ENCODE measurements around the gene OPCML.

The OPCML gene

DNA sequence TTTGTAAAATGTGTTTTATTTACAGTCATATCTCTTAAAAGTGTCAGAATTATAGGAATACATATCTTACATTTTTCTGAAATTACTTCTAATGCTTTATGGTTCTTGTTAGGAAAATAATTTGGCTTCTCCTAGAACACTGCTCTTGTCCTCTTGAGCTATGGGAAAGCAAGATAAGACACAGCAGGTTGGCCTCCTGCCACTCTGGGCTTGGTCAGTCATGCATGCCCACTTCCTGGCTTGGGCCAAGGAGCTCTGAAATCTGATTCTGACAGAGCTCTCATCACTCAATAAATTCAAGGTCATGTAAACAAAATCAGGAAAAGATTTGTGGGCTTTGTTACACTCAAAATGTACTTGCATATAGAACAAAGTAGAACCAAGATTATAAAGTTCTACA lies 1036.0 kb downstream of the OPCML start:
- Histone ChIP-seq H4K20me1 (ENCODE audit: control insufficient read depth, insufficient read depth, low read depth, low read length) (no peaks in the 10 kb centered on the region), H3K4me3 (ENCODE audit: low read length) (no peak overlapping the region), H3K36me3 (ENCODE audit: control insufficient read depth, low read length) (no peaks in the 10 kb centered on the region), H3F3A (ENCODE audit: control insufficient read depth, insufficient read depth) (no peaks in the 10 kb centered on the region), H3K9me3 (ENCODE audit: control insufficient read depth, insufficient read depth, low read length) (no peaks in the 10 kb centered on the region; the same call in 1 of the 2 replicates), H3K9me2 (replicated peaks; ENCODE audit: control insufficient read depth, low read length) (no peaks in the 10 kb centered on the region), H3K79me2 (ENCODE audit: control insufficient read depth, low read length) (no peaks in the 10 kb centered on the region), H3K27me3 (ENCODE audit: control insufficient read depth, low read length) (no peaks in the 10 kb centered on the region), H3K4me1 (ENCODE audit: control insufficient read depth, low read length) (no peaks in the 10 kb centered on the region), H3K4me2 (ENCODE audit: low read length) (no peak overlapping the region), H3K27ac (ENCODE audit: low read depth, low read length) (no peak overlapping the region)
- no peak for TF ChIP-seq EZH2phosphoT487 (IDR thresholded peaks at IDR 0.05; ENCODE audit: borderline replicate concordance, low read length)
- TF ChIP-seq, protein P1, sequence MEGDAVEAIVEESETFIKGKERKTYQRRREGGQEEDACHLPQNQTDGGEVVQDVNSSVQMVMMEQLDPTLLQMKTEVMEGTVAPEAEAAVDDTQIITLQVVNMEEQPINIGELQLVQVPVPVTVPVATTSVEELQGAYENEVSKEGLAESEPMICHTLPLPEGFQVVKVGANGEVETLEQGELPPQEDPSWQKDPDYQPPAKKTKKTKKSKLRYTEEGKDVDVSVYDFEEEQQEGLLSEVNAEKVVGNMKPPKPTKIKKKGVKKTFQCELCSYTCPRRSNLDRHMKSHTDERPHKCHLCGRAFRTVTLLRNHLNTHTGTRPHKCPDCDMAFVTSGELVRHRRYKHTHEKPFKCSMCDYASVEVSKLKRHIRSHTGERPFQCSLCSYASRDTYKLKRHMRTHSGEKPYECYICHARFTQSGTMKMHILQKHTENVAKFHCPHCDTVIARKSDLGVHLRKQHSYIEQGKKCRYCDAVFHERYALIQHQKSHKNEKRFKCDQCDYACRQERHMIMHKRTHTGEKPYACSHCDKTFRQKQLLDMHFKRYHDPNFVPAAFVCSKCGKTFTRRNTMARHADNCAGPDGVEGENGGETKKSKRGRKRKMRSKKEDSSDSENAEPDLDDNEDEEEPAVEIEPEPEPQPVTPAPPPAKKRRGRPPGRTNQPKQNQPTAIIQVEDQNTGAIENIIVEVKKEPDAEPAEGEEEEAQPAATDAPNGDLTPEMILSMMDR (IDR thresholded peaks at IDR 0.05; ENCODE audit: low read depth, low read length, poor library complexity, severe bottlenecking) = no peak

DNA sequence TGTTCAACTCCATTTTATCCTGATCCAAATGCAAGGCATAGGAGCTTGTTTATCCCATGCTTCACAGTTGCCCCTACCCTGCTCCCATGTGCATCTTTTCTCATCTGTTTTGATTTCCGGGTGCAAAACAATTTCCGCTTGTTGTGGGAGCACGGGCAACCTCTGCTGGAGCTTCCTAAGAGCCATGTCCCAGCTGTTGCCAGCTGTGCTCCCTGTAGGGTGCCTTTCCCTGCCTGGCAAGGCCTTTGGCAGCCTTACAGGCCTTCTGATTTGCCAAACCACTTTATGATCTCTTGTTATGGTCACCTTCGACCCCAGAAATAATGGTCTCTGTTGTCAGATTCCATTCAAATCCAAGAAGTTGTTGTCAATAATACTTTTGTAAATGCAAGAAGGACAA lies 1038.5 kb downstream of the OPCML start:
- Histone ChIP-seq H3K79me2 (ENCODE audit: control insufficient read depth, low read length) (no peaks in the 10 kb centered on the region), H3K27me3 (ENCODE audit: control insufficient read depth, low read length) (no peaks in the 10 kb centered on the region), H3K4me1 (ENCODE audit: control insufficient read depth, low read length) (no peaks in the 10 kb centered on the region), H3K4me2 (ENCODE audit: low read length) (no peak overlapping the region), H3K9me2 (replicated peaks; ENCODE audit: control insufficient read depth, low read length) (no peaks in the 10 kb centered on the region), H3K4me3 (ENCODE audit: low read length) (no peak overlapping the region), H3K27ac (ENCODE audit: low read depth, low read length) (no peak overlapping the region), H4K20me1 (ENCODE audit: control insufficient read depth, insufficient read depth, low read depth, low read length) (no peaks in the 10 kb centered on the region), H3F3A (ENCODE audit: control insufficient read depth, insufficient read depth) (no peaks in the 10 kb centered on the region), H3K9me3 (ENCODE audit: control insufficient read depth, insufficient read depth, low read length) (no peaks in the 10 kb centered on the region; the same call in 1 of the 2 replicates), H3K36me3 (ENCODE audit: control insufficient read depth, low read length) (no peaks in the 10 kb centered on the region)
- no peak for TF ChIP-seq EZH2phosphoT487 (IDR thresholded peaks at IDR 0.05; ENCODE audit: borderline replicate concordance, low read length)

DNA sequence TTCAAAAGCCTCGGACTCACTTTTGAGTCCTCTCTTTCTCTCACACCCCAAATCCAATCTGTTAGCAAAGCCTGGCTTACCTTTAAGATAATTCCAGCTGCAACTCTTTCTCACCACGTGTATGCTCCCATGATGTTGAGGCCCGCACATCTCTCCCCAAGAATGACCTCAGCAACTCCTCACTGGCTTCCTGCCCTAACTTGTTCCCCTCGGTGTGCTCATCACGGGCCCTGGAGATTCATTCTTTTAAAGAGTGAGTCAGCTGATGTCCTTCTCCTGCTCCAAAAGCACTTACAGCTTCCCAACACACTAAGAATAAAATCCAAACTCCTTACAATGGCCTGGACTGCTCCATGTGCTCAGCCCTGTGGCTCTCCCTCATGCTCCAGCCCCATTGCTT lies 1041.3 kb downstream of the OPCML start:
- Histone ChIP-seq H4K20me1 (ENCODE audit: control insufficient read depth, insufficient read depth, low read depth, low read length) (no peaks in the 10 kb centered on the region), H3K4me3 (ENCODE audit: low read length) (no peak overlapping the region), H3K9me2 (replicated peaks; ENCODE audit: control insufficient read depth, low read length) (no peaks in the 10 kb centered on the region), H3K27ac (ENCODE audit: low read depth, low read length) (no peak overlapping the region), H3K4me1 (ENCODE audit: control insufficient read depth, low read length) (no peaks in the 10 kb centered on the region), H3K9me3 (ENCODE audit: control insufficient read depth, insufficient read depth, low read length) (peaks cover under 1% of the 10 kb centered on the region; the same call in 1 of the 2 replicates), H3K79me2 (ENCODE audit: control insufficient read depth, low read length) (no peaks in the 10 kb centered on the region), H3F3A (ENCODE audit: control insufficient read depth, insufficient read depth) (no peaks in the 10 kb centered on the region), H3K4me2 (ENCODE audit: low read length) (no peak overlapping the region), H3K36me3 (ENCODE audit: control insufficient read depth, low read length) (no peaks in the 10 kb centered on the region), H3K27me3 (ENCODE audit: control insufficient read depth, low read length) (no peaks in the 10 kb centered on the region)
- no peak for TF ChIP-seq EZH2phosphoT487 (IDR thresholded peaks at IDR 0.05; ENCODE audit: borderline replicate concordance, low read length)
- TF ChIP-seq, protein P1 (IDR thresholded peaks at IDR 0.05; ENCODE audit: low read depth, low read length, poor library complexity, severe bottlenecking) = no peak

DNA sequence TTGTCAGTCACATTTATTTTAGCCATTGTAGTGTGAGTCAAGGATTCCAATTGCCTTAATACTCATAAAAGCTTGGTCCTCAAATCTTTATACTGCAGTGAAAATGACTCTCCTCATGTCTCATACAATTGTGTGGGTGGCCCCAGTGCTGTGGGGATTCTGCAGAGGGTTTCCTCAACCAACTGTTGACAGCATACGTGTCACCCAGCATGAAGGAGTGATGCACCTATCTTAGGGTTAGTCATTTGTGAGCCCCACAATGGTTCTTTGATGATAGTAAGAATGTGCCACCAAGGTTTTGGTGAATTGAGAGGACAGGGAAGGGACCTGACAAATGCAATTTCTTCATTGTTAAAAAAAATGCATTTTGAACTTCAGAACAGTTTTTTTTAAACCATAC lies 1046.2 kb downstream of the OPCML start:
- Histone ChIP-seq H3K4me1 (ENCODE audit: control insufficient read depth, low read length) (no peaks in the 10 kb centered on the region), H4K20me1 (ENCODE audit: control insufficient read depth, insufficient read depth, low read depth, low read length) (no peaks in the 10 kb centered on the region), H3K4me2 (ENCODE audit: low read length) (no peak overlapping the region), H3K9me3 (ENCODE audit: control insufficient read depth, insufficient read depth, low read length) (peaks cover 8% of the 10 kb centered on the region; the same call in 1 of the 2 replicates), H3K27ac (ENCODE audit: low read depth, low read length) (no peak overlapping the region), H3K27me3 (ENCODE audit: control insufficient read depth, low read length) (no peaks in the 10 kb centered on the region), H3K9me2 (replicated peaks; ENCODE audit: control insufficient read depth, low read length) (no peaks in the 10 kb centered on the region), H3F3A (ENCODE audit: control insufficient read depth, insufficient read depth) (no peaks in the 10 kb centered on the region), H3K79me2 (ENCODE audit: control insufficient read depth, low read length) (no peaks in the 10 kb centered on the region), H3K4me3 (ENCODE audit: low read length) (no peak overlapping the region), H3K36me3 (ENCODE audit: control insufficient read depth, low read length) (no peaks in the 10 kb centered on the region)
- no peak for TF ChIP-seq EZH2phosphoT487 (IDR thresholded peaks at IDR 0.05; ENCODE audit: borderline replicate concordance, low read length)
- TF ChIP-seq, protein P1 (IDR thresholded peaks at IDR 0.05; ENCODE audit: low read depth, low read length, poor library complexity, severe bottlenecking) = no peak

All from DOHH2 (cell line).